ENCODE results near the gene UST. TPM values are rescaled to one million over a fixed set of nuclear protein-coding genes. Genes with fewer than 3 reads are reported as not detected.
"Not testable (repeated sequence)": the region's sequence is repeated elsewhere in the genome, so short reads cannot be mapped to it uniquely, and the experiment has no call there.

UST gene
- total RNA-seq, 4 donors from 2014 or later = 2.9 to 12.0 (median 5.7) TPM

- DNase-seq = no peak
- H3K4me3 ChIP-seq = no peak overlapping the region
- no peaks in the 10 kb centered on the region for H3K36me3 ChIP-seq
- H3K27me3 ChIP-seq = no peaks in the 10 kb centered on the region
- intact Hi-C loops (cut with DNase I) = no loop called here
- H3K9me3 ChIP-seq = peaks cover 0 to 3% (median 0%) of the 10 kb centered on the region in 3 donors
- no peak for TF ChIP-seq POLR2A (IDR thresholded peaks at IDR 0.05)
- TF ChIP-seq, protein P1, sequence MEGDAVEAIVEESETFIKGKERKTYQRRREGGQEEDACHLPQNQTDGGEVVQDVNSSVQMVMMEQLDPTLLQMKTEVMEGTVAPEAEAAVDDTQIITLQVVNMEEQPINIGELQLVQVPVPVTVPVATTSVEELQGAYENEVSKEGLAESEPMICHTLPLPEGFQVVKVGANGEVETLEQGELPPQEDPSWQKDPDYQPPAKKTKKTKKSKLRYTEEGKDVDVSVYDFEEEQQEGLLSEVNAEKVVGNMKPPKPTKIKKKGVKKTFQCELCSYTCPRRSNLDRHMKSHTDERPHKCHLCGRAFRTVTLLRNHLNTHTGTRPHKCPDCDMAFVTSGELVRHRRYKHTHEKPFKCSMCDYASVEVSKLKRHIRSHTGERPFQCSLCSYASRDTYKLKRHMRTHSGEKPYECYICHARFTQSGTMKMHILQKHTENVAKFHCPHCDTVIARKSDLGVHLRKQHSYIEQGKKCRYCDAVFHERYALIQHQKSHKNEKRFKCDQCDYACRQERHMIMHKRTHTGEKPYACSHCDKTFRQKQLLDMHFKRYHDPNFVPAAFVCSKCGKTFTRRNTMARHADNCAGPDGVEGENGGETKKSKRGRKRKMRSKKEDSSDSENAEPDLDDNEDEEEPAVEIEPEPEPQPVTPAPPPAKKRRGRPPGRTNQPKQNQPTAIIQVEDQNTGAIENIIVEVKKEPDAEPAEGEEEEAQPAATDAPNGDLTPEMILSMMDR (IDR thresholded peaks at IDR 0.05) = no peak
- H3K27ac ChIP-seq = peak overlapping the region in 3 of 4 donors; percentile 56 to 77 (median 77)
- WGBS, 2 donors = 43 to 81% methylated on average over 1 of the region's 1 CpG
- H3K4me1 ChIP-seq = peaks cover 0 to 54% (median 18%) of the 10 kb centered on the region in 3 donors
Observed at GRCh38 chr6:148760258-148760534, 13.4 kb downstream of the UST start.

DNA sequence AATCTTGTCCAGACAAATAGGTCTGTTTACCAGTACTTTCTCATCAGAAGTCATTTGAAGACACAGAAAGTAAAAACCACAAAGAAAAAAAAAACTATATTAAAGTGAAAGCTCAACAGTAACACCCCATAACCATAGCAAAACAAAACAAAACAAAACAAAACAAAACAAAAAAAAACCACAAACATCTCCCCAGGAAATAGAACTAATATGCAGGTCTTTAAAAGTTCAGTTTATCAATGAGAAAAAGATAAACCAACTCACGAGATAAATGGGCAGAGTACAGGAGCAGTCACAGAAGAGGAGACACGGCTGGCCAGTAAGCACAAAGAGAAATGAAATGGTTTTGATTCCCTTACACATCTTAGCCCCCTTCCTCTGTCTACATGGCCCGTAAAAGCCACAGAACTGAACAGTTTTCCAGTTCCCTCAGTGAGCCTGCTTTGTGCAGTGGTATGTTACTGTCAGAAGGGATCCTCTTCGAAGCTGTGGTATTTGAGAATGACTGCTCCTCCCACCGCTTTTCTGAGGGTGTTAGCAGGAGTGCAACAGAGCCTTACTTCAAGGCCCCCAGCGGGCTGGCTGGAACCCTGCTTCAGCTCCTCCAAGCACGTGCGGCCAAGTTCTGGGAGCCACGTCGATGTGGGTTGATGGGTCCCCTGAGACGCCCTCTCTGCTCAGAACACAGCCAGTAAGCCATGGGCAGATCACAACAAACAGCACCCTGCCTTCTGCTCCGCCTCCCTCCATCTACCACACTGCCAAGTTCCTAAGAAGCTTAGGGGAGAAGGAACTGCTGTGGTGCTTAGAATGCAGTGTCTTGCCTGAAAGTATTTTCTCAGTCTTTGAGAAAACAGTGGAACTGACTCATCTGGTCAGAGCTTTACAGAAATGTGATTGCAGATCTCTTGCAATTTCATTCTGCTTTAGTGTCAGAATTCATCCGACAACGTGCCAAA, 14.0 kb downstream of the UST start:
- H3K36me3 ChIP-seq = no peaks in the 10 kb centered on the region
- peak overlapping the region; percentile 5 to 59 (median 34) for H3K4me3 ChIP-seq
- H3K4me1 ChIP-seq = peaks cover 0 to 54% (median 18%) of the 10 kb centered on the region in 3 donors
- no peaks in the 10 kb centered on the region for H3K27me3 ChIP-seq
- WGBS, 2 donors = 9 to 16% methylated on average over 6 to 12 of the region's 14 CpGs
- DNase-seq = peak; percentile 18
- intact Hi-C loops (cut with DNase I) = no loop called here
- TF ChIP-seq, protein P1 (IDR thresholded peaks at IDR 0.05) = no peak
- TF ChIP-seq POLR2A (IDR thresholded peaks at IDR 0.05) = no peak
- H3K9me3 ChIP-seq = peaks cover 0 to 3% (median 0%) of the 10 kb centered on the region in 3 donors
- H3K27ac ChIP-seq = peak overlapping the region; percentile 68 to 83 (median 77)

- Histone ChIP-seq H3K4me1 (peaks cover 0 to 54% (median 18%) of the 10 kb centered on the region in 3 donors), H3K9me3 (peaks cover 0 to 3% (median 0%) of the 10 kb centered on the region in 3 donors), H3K27ac (peak overlapping the region; percentile 68 to 83 (median 77)), H3K4me3 (peak overlapping the region in 3 of 4 donors; percentile 29 to 59 (median 38)), H3K27me3 (no peaks in the 10 kb centered on the region), H3K36me3 (no peaks in the 10 kb centered on the region)
- WGBS, 2 donors = 25 to 31% methylated on average over 8 of the region's 8 CpGs
- intact Hi-C loops (cut with DNase I) = no loop called here
- no peak for DNase-seq
- TF ChIP-seq, protein P1 (IDR thresholded peaks at IDR 0.05) = no peak
- no peak for TF ChIP-seq POLR2A (IDR thresholded peaks at IDR 0.05)
Observed at GRCh38 chr6:148761527-148762011, 14.7 kb downstream of the UST start.

DNA sequence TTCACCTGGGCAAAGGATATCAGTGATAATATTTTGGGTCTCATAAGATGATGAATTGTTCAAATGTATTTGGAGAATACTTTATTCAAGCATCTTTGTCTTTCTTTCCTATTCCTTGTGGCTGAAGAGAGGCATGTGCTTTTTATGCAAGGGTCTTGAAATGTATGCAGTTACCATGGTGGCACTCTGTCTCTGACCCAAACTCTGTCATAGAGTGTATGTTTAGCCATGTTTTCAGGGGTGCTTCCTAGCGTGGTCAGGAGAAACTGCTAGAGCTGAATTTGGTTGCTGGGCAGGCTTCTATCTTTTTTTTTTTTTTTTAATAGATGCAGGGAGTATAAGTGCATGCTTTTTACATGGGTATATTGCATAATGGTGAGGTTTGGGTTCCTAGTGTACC, 15.4 kb downstream of the UST start:
- H3K36me3 ChIP-seq = no peaks in the 10 kb centered on the region

GRCh38 chr6:148764259-148765020, 17.6 kb downstream of the UST start:
- H3K27ac ChIP-seq; intact Hi-C loops (cut with DNase I); H3K9me3 ChIP-seq; H3K36me3 ChIP-seq; H3K4me3 ChIP-seq; DNase-seq; H3K27me3 ChIP-seq: not testable (repeated sequence)
- WGBS, 2 donors = 77 to 85% methylated on average over 10 of the region's 10 CpGs
- peaks cover 0 to 40% (median 18%) of the 10 kb centered on the region in 3 donors for H3K4me1 ChIP-seq

More for the DNA sequence above, 15.4 kb downstream of the UST start:
- TF ChIP-seq POLR2A (IDR thresholded peaks at IDR 0.05) = no peak
- TF ChIP-seq, protein P1 (IDR thresholded peaks at IDR 0.05) = no peak
- no peak for DNase-seq
- 87 to 88% methylated on average over 1 of the region's 1 CpG for WGBS, 2 donors
- intact Hi-C loops (cut with DNase I) = no loop called here
- Histone ChIP-seq H3K27ac (peak overlapping the region in 2 of 4 donors; percentile 77 to 83), H3K4me3 (no peak overlapping the region), H3K27me3 (no peaks in the 10 kb centered on the region), H3K9me3 (peaks cover 0 to 3% (median 0%) of the 10 kb centered on the region in 3 donors), H3K4me1 (peaks cover 0 to 54% (median 18%) of the 10 kb centered on the region in 3 donors)

Data from esophagus squamous epithelium (tissue), 5 donors.